GM21381 (cell line): Measurements from ENCODE around the gene ASB2.

Experiments used
- ATAC-seq: cut with Tn5 transposase; IDR thresholded peaks from one replicate; pipeline ENCODE4 v1.9.1; 2021; ENCODE audit warnings: mild to moderate bottlenecking, moderate library complexity; ENCODE audit not compliant: unreplicated experiment

The ASB2 gene

GRCh38 chr14:93930989-93931307, 45.4 kb downstream of the ASB2 start:
- no peak for ATAC-seq

- no peak for ATAC-seq
Measured at GRCh38 chr14:93930296-93930988, 45.9 kb downstream of the ASB2 start.

- no peak for ATAC-seq
Measured at GRCh38 chr14:93929657-93930056, 46.7 kb downstream of the ASB2 start.

GRCh38 chr14:93929048-93929535, 47.3 kb downstream of the ASB2 start:
- ATAC-seq = no peak

- no peak for ATAC-seq
Measured at GRCh38 chr14:93928184-93929047, 48.0 kb downstream of the ASB2 start.

DNA sequence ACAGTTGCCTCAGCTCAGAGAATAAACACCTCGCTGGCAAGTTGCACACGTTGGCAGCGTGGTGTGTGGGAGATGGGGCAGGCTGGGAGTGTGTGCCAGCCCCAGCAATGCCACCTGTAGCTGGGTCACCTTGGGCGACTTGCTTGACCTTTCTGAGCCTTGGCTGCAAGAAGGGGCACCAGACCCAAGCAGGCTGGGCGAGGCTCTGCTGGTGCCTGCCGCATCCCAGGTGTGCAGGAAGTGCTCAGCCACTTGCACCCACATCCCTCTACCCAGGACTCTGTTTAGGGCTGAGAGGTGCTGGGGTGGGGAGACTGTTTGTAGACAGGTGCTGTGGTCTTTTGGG, 48.6 kb downstream of the ASB2 start:
- no peak for ATAC-seq

GRCh38 chr14:93926873-93927799, 49.2 kb downstream of the ASB2 start, which contains the start of gene FAM181A:
Gene FAM181A (plus strand): TSS chr14:93927344. CDS start chr14:93928286, 942 bp downstream.
- no peak for ATAC-seq

DNA sequence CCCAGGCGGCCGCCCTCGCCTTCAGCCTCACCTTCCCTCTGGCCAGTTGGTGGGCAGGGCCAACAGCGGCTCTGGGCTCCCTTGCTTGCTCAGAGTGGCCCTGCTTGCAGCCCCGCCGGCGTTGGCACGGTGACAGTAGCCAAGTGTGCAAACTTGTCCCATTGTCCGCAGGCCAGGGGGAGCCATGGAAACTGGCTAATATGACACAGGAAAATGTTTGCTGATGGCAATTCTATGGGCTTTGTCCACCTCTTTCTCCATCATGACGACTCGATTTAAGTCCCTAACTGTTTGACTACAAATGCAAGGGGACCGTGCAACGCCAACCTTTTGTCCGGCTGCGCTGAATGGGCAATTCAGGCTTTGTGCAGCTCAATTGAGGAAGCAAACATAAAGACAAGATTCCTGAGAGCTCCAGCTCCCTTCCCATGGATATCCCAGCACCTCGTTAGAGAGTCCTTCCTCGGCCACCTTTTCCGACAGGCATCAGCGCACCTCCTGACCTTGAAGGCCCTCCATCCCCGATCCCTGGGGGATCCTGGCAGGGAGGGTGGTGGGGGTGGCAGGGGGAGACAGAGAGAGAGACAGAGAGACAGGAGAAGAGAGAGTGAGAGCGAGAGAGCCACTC, 50.0 kb downstream of the ASB2 start:
- no peak for ATAC-seq

- no peak for ATAC-seq
Measured at GRCh38 chr14:93925374-93925895, 50.9 kb downstream of the ASB2 start.

GRCh38 chr14:93924592-93925355, 51.6 kb downstream of the ASB2 start:
- no peak for ATAC-seq

- no peak for ATAC-seq
Measured at GRCh38 chr14:93923626-93924025, 52.7 kb downstream of the ASB2 start.

DNA sequence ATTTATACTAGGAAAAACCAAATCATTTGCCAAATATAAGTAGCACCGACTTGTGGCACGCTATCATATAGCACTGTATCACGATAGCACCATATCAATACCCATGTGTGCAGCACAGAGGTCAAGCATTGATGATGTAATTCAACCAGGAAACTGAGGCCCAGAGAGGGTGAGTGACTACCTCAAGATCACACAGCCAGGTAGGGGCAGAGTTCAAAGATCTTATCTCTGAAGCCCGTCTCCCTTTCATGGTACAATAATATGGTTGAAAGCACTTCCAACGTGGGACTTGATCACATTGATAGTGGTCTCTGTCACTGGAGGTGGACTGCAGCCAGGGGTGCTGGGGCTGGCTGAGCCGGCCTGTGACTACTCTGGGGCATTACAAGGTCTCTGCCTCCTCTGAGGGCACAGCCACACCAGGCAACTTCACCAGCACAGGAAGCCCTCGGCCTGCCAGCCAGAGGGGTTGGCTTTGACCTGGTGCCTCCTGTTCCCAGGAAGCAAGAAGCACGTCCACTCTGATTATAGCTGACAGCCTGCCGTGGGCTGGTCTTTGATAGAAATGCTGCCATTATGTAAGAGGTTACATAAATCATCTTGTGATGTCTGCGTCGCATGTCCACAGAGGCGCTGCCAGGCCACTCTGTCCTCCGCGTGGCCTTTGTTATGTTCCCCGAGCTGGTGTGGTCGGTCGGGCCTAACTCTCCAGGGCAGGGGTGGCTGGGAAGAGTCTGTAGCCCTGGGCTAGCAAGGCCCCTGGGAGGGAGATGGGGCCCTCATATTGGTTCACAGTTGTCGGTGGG, 55.2 kb downstream of the ASB2 start:
- no peak for ATAC-seq

- ATAC-seq = no peak
Measured at GRCh38 chr14:93917141-93917540, 59.2 kb downstream of the ASB2 start.

- no peak for ATAC-seq
Measured at GRCh38 chr14:93916498-93916897, 59.9 kb downstream of the ASB2 start.

GRCh38 chr14:93915800-93916199, 60.6 kb downstream of the ASB2 start:
- no peak for ATAC-seq

- ATAC-seq = no peak
Measured at GRCh38 chr14:93915070-93915705, 61.2 kb downstream of the ASB2 start.

GRCh38 chr14:93914278-93914677, 62.1 kb downstream of the ASB2 start:
- ATAC-seq = no peak

GRCh38 chr14:93912782-93913181, 63.6 kb downstream of the ASB2 start:
- no peak for ATAC-seq
